AG04450 (cell line): ENCODE data around the gene NXPH1. TPM values are rescaled to one million over a fixed set of nuclear protein-coding genes. Genes with fewer than 3 reads are reported as not detected.

Experiments
- CTCF ChIA-PET: fragments of 300-600, 350-600 bp; formaldehyde crosslinking; extraction: SDS; loops from one replicate; lab custom pipeline; 2022; ENCODE audit warnings: antibody characterized with exemption, inconsistent platforms; lab: Charles Lee
- POLR2A ChIA-PET: fragments of 350-600 bp; formaldehyde crosslinking; extraction: SDS; loops from one replicate; lab custom pipeline; 2021; ENCODE audit warnings: antibody characterized with exemption, inconsistent platforms; lab: Yijun Ruan, JAX
- DNase-seq: peaks from one replicate; pipeline ENCODE4 v3.0.0-alpha.2; 2011; ENCODE audit warnings: low read depth, low spot score
- H3K27ac ChIP-seq: one replicate; pipeline ENCODE4 v1.5.1; 2012; ENCODE audit warnings: low read depth, low read length, control low read depth
- H3K27me3 ChIP-seq: one replicate; pipeline ENCODE4 v1.6.0; 2012; ENCODE audit warnings: low read length; ENCODE audit not compliant: control insufficient read depth, insufficient read depth
- H3K4me3 ChIP-seq: 2 replicates; pipeline ENCODE4 v1.5.1; 2011; ENCODE audit warnings: mild to moderate bottlenecking, low read depth, low read length, control low read depth
- H3K9me3 ChIP-seq: 2 replicates; pipeline ENCODE4 v1.5.1; 2012; ENCODE audit warnings: low read length; ENCODE audit not compliant: control insufficient read depth, insufficient read depth
- polyA plus RNA-seq: library from polyadenylated mRNA; depleted of rRNA; stranded (reverse); fragments of >200 nt; gene quantifications from 2 replicates; pipeline ENCODE4 v1.2.3, GENCODE V29; 2011
- TF ChIP-seq, protein P1 (sequence below): IDR thresholded peaks from 2 replicates; pipeline ENCODE4 v1.5.1; 2011; ENCODE audit warnings: low read depth, low read length, control low read depth, inconsistent platforms

Gene NXPH1
- polyA plus RNA-seq, 1 experiment: not detected

DNA sequence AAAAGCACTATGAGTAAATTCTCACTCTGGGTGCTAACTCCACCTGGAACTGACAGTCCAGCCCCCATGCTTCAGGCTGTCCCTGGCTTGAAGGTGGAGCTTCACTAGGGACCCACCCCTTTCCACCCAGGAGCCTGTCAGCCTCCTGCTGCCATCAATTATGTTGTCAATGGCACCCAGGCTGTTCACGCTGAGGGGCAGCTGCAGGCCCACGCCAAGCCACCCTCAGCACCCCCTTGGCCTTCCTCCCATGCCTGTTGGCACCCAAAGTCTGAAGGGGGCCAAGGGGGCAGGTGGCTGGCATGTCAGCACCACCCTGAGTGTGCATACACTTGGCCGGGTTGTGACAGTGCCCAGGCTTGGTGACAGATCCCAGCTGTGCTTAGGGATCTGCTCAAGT lies 149.3 kb downstream of the NXPH1 start:
- Histone ChIP-seq H3K4me3 (no peak overlapping the region), H3K27ac (no peak overlapping the region), H3K9me3 (peaks cover 16% of the 10 kb centered on the region), H3K27me3 (no peaks in the 10 kb centered on the region)
- CTCF ChIA-PET: no interaction called here
- POLR2A ChIA-PET: no interaction called here
- TF ChIP-seq, protein P1, sequence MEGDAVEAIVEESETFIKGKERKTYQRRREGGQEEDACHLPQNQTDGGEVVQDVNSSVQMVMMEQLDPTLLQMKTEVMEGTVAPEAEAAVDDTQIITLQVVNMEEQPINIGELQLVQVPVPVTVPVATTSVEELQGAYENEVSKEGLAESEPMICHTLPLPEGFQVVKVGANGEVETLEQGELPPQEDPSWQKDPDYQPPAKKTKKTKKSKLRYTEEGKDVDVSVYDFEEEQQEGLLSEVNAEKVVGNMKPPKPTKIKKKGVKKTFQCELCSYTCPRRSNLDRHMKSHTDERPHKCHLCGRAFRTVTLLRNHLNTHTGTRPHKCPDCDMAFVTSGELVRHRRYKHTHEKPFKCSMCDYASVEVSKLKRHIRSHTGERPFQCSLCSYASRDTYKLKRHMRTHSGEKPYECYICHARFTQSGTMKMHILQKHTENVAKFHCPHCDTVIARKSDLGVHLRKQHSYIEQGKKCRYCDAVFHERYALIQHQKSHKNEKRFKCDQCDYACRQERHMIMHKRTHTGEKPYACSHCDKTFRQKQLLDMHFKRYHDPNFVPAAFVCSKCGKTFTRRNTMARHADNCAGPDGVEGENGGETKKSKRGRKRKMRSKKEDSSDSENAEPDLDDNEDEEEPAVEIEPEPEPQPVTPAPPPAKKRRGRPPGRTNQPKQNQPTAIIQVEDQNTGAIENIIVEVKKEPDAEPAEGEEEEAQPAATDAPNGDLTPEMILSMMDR: no peak
- no peak for DNase-seq

DNA sequence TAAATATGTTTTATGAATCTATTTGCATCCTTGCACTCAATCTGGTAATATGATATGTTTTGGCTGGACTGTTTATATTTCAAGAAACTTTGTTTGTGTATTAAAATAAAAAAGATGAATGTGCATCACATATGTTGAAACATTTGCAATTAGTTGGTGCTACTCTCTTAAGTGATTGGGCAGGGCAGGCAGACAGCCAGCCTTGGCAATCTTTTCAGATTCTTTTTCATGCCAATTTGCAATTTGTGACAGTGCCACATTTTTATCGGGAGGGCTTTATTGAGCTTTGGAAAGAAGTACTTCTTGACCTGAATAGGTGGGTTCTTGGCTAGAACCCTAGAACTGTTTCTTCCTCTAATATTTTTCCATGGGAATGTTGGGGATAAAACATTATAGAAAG lies 152.2 kb downstream of the NXPH1 start:
- CTCF ChIA-PET: no interaction called here
- TF ChIP-seq, protein P1: no peak
- POLR2A ChIA-PET: no interaction called here

DNA sequence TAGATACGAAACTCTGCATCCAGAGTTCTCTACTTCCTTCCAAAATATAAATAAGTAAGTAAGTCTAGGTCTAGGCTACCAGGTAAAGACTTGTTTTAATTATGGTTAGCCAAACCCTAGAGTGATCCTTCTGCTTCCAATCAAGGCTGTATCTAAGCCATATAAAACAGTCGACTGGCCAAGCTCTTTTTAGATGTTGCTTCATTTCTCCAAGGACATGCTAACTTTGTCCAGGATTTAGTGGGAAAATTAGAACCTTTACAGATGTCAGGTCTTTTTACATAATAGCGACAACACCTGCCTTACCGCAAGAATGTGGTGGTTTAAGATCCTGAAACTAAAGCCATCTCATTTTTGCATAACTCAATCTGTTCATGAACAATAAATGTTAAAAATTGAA lies 156.8 kb downstream of the NXPH1 start:
- TF ChIP-seq, protein P1: no peak
- Histone ChIP-seq H3K4me3 (no peak overlapping the region), H3K27me3 (no peaks in the 10 kb centered on the region), H3K9me3 (peaks cover 3% of the 10 kb centered on the region; the same call in 1 of the 2 replicates), H3K27ac (no peak overlapping the region)
- ChIA-PET POLR2A (no interaction called here), CTCF (no interaction called here)
- DNase-seq: no peak

More for the DNA sequence above, 152.2 kb downstream of the NXPH1 start:
- no peak overlapping the region for H3K4me3 ChIP-seq
- H3K27me3 ChIP-seq: no peaks in the 10 kb centered on the region
- peaks cover 18% of the 10 kb centered on the region for H3K9me3 ChIP-seq
- H3K27ac ChIP-seq: no peak overlapping the region
- no peak for DNase-seq

DNA sequence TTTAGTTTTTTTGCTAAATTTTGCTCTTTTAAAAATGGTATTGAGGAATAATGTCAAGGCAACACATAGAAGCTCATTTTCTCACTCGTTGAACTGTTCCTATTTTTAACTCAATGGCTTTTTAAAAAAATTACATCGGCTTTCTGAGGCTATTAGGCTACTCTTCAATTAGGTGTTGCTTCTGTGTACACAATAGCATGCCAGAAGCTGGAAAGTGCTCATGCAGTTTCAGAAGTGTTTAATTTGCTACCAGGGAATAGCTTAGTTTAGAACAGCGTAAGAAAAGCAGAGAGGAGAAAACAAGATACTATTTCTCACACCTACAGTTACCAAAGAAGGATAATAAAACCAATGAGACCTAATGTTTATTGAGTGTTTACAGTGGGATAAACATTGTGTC lies 157.4 kb downstream of the NXPH1 start:
- TF ChIP-seq, protein P1: no peak
- H3K9me3 ChIP-seq: peaks cover 3% of the 10 kb centered on the region; the same call in 1 of the 2 replicates
- ChIA-PET CTCF (no interaction called here), POLR2A (no interaction called here)
- H3K27ac ChIP-seq: no peak overlapping the region
- H3K4me3 ChIP-seq: no peak overlapping the region
- no peaks in the 10 kb centered on the region for H3K27me3 ChIP-seq
- no peak for DNase-seq

DNA sequence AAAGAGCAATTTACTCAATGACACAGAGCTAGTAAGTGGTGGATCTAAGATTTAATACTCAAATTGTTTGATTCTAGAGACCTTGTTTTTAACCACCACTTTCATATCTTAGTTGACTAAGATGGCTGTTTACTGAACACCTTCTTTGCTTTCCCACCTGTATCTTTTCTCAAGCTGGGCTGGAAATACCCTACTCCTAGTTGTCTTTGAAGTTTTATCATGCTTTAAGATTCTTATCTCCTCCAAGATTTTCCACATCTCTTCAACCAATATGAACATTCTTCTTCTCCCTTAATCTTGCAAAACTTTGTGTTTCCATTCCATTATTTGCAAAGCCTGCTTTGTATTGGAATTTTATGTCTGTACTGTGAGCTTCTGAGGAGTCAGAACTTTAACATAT lies 157.9 kb downstream of the NXPH1 start:
- H3K27ac ChIP-seq: no peak overlapping the region
- POLR2A ChIA-PET: no interaction called here
- no peaks in the 10 kb centered on the region for H3K27me3 ChIP-seq
- H3K9me3 ChIP-seq: peaks cover 3% of the 10 kb centered on the region; the same call in 1 of the 2 replicates
- DNase-seq: no peak
- TF ChIP-seq, protein P1: no peak
- CTCF ChIA-PET: no interaction called here
- no peak overlapping the region for H3K4me3 ChIP-seq
